ENCODE measurements around the gene PHKG2.
A peak's percentile ranks its signal among the peaks of the same experiment; 100 is the strongest.

Gene PHKG2

DNA sequence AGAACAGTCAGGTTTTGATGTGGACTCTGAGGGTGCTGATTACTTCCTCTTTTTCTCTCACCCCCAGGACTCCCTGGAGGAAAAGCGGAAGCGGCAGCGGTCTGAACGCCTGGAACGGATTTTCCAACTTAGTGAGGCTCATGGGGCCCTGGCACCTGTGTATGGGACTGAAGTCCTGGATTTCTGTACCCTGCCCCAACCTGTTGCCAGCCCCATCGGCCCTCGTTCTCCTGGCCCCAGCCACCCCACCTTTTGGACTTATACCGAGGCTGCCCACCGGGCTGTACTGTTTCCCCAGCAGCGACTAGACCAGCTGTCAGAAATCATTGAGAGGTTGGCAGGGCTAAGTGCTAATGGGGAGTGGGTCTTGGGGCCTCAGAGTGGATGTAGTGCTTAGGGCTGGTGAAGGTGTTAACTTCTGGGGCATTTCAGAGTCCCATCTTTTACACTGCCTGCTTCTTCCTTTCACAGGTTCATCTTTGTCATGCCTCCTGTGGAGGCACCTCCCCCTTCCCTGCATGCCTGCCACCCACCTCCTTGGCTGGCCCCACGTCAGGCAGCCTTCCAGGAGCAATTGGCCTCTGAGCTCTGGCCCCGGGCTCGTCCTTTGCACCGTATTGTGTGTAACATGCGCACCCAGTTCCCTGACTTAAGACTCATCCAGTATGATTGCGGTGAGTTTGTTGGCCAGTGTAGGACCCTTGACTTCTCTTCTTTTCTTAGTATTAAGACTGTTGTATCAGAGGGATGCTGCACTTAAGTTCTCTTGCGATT is 19.1 kb upstream of the PHKG2 start:
- DNase-seq (ENCODE audit: low read depth in 2 of 2) = no peak

GRCh38 chr16:30731411-30731810 is 16.8 kb upstream of the PHKG2 start:
- no peak for DNase-seq (ENCODE audit: low read depth in 2 of 2)

DNA sequence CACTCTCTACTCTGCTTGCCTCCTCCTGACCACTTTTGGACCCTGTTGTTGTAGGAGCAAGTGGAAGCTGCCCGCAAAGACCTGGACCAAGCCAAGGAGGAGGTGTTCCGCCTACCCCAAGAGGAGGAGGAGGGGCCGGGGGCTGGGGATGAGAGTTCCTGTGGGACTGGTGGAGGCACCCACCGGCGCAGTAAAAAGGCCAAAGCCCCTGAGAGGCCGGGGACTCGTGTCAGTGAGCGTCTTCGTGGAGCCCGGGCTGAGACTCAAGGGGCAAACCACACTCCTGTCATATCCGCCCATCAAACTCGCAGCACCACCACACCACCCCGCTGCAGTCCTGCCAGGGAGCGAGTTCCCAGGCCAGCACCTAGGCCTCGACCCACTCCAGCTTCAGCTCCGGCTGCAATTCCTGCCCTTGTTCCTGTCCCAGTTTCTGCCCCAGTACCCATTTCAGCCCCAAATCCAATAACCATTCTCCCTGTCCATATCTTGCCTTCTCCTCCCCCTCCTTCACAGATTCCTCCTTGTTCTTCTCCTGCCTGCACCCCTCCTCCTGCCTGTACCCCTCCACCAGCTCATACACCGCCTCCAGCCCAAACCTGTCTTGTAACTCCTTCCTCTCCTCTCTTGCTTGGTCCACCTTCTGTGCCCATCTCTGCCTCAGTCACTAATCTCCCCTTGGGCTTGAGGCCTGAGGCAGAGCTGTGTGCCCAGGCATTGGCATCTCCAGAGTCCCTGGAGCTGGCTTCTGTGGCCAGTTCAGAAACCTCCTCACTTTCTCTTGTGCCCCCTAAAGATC is 11.0 kb upstream of the PHKG2 start:
- DNase-seq (ENCODE audit: low read depth in 2 of 2) = no peak

GRCh38 chr16:30737794-30738648 is 10.2 kb upstream of the PHKG2 start:
- no peak for DNase-seq (ENCODE audit: low read depth in 2 of 2)

GRCh38 chr16:30738984-30739951 is 9.0 kb upstream of the PHKG2 start:
- DNase-seq (ENCODE audit: low read depth in 2 of 2) = no peak

DNA sequence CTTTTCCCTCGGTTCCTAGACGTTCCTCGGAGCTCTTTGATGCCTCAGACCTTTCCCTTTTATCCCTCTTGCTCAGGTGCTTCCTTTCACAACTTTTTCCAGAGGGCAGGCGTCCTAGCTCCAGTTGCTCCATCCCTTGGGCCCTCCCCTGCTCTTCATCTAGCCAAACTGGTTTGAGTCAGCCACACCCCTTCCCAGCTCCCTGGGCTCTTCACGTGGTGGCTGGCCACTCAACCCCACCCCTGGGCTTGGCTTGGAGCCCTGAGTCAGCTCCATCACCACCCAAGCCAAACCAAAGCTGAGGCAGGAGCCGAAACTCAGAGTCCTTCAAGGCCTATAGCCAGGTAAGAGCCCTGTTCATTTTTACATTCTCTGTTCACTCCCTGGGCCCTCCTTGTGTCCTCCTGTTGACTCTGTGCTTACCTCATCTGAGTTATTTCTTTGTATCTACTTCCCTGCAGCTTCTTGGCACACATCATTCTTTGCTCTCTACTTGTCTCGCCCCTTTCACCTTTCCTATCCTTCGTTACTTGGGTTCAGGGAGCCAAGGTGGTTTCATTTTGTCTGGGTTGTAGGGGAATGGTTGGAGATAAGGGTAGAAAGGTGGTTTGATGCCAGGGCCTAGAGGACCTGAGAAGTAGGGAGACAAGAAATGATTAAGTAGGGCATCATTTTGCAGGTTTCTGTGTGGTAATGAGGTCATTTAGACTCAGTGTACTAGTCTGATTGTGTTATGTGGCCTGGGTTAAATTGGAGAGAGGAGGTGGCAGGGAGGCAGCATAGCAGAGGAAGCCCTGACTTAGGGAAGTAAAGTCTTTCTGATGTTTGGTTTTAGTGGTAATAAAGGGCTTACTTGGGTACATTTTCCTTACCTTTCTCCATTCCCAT is 7.6 kb upstream of the PHKG2 start:
- DNase-seq (ENCODE audit: low read depth in 2 of 2) = no peak

DNA sequence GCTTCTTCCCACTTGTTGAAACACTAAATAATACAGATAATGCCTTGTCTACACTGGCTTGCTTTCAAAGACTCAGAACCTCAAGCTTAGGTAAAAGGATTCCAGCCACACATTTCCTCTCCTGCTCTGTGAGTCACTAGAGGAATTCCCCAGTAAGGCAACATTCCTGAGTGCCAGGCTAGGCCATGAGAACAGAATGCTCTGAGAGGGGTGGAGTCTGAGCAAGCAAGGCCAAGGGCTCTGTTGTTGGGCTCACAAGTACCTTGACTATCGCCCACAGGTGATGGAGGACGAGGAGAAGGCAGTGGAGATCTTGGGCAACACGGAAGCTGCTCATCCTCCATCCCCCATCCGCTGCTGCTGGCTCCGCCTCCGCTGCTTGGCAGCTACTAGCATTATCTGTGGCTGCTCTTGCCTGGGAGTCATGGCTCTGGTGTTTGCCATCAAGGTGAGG is 6.7 kb upstream of the PHKG2 start:
- DNase-seq (ENCODE audit: low read depth in 2 of 2) = no peak

GRCh38 chr16:30743716-30744115 is 4.5 kb upstream of the PHKG2 start:
- DNase-seq (ENCODE audit: low read depth in 2 of 2) = no peak

DNA sequence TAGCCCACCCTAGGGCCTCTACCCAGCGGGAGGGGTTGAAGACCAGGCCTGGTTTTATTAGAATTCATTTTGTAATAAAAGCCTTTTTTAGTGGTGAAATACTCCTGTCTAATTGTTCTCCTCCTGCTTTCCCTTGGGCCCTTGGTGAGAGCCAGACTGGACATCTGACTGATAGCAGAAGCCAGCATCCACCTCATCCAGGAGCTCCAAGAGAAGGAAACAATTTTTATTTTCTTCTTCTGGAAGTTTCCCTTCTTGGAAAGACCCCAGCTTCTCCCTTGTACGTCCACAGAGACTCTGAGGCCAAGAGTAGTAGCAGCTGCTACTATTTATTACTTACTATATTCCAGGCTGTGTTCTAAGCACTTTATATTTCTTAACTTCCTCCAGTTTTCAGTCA is 4.0 kb upstream of the PHKG2 start:
- DNase-seq (ENCODE audit: low read depth in 2 of 2) = no peak

GRCh38 chr16:30745082-30745481 is 3.1 kb upstream of the PHKG2 start:
- DNase-seq (ENCODE audit: low read depth in 2 of 2) = no peak

DNA sequence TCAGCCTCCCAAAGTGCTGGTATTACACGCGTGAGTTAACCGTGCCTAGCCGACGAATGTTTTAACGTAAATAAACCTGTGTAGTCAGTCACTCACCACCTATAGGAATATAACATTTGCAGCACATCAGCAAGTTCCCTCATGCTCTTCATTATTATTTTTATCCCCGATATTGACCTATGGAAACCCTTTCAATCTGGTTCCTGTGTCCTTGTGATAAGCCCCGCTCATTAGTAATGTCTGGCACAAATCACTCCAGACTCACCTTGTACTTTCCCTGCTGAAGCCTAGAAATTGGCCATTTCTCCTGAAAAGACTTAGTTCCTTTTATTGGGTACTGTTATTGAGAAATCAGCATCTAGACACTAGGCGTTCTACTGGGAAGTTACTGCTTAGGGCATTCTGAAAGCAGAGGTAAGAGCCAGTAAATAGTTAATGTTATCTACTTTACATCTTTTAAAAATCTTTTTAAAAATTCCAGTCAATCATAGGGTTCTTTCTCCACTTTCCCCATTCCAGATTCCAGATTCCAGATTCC is 1.5 kb upstream of the PHKG2 start:
- no peak for DNase-seq (ENCODE audit: low read depth in 2 of 2)

GRCh38 chr16:30747331-30747730 is 894 bp upstream of the PHKG2 start:
- DNase-seq (ENCODE audit: low read depth in 2 of 2) = no peak

DNA sequence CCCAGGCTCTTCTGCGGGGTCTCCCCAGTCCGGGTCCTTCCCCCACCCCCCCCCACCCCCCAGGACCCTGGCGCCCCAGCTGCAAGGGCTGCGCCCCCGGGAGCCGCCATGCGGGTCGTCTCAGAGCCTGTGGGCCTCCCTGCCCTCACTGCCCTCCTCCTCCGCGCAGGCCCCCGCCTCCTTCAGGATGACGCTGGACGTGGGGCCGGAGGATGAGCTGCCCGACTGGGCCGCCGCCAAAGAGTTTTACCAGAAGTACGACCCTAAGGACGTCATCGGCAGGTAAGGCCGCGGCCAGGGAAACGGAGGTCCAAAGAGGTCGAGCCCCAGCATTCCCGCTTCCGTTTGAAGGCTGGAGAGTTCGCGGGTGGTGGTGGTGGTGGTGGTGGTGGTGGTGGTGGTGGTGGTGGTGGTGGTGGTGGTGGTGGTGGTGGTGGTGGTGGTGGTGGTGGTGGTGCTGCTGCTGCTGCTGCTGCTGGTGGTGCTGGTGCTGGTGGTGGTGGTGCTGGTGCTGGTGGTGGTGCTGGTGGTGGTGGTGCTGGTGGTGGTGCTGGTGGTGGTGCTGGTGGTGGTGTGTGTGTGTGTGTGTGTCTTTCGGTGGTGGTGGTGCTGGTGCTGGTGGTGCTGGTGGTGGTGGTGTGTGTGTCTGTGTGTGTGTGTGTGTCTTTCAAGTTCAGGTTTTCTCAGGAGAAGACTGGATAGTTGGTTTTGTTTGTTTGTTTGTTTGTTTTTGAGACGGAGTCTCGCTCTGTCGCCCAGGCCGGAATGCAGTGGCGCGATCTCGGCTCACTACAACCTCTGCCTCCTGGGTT is 615 bp downstream of the PHKG2 start:
- DNase-seq (ENCODE audit: low read depth in 2 of 2) = peak in 1 of 2 donors; percentile 16

DNA sequence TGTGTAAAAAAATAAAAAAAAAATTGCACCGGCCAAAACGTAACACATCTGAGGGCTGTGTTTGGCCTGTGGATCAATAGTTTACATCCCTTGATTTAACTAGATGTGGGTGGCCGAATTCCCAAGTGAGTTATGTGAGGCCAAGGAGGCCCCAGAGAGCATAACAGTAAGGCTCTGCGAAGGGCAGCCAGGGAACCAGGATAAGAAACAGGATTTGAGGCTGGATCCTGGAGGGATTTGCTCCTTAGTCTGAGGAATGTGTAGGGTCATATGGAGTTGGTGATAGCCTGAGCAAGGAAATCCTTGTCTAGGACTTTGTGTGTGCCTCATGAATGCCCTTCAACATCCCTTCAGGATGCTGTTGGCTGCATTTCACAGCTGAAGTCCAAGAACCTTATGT is 2.0 kb downstream of the PHKG2 start:
- no peak for DNase-seq (ENCODE audit: low read depth in 2 of 2)

DNA sequence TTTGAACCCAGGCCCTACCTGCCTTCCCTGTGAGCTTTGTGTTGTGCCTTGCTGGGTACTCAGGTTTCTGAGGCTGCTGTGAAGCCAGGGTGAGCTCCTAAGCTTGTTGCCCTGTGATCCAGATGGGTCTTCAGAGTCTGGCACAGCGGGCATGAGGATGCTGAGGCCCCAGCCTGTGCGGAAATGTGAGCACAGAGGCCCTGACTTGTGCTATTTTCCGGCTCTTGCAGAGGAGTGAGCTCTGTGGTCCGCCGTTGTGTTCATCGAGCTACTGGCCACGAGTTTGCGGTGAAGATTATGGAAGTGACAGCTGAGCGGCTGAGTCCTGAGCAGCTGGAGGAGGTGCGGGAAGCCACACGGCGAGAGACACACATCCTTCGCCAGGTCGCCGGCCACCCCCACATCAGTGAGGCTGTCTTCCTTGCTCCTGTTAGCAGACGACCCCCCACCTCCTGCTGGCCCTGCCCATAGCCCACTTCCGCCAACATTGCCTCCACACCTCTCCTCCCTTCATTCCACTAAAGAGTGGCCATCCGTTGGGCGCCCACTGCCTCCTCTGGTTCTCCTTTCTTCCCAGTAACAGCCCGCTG is 2.7 kb downstream of the PHKG2 start:
- DNase-seq (ENCODE audit: low read depth in 2 of 2) = no peak

DNA sequence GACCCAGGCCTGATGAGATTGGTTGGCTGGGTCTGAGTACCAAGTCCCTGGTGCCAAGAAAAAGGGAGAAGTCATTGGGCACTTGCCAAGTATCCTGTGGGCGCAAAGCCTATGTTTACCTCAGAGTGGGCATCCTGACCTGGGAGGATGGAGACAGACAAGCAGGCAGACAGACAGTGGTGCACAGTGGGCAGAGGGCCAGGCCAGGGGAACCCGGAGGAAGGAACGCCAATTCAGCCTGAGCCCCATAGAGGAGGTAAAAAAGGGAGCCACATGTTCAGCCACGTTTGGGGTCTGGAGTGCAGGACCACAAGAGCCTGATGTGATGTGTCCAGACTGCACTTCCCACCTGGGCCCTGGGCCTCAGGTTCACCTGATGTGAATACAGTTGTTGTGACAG is 5.4 kb downstream of the PHKG2 start:
- no peak for DNase-seq (ENCODE audit: low read depth in 2 of 2)

DNA sequence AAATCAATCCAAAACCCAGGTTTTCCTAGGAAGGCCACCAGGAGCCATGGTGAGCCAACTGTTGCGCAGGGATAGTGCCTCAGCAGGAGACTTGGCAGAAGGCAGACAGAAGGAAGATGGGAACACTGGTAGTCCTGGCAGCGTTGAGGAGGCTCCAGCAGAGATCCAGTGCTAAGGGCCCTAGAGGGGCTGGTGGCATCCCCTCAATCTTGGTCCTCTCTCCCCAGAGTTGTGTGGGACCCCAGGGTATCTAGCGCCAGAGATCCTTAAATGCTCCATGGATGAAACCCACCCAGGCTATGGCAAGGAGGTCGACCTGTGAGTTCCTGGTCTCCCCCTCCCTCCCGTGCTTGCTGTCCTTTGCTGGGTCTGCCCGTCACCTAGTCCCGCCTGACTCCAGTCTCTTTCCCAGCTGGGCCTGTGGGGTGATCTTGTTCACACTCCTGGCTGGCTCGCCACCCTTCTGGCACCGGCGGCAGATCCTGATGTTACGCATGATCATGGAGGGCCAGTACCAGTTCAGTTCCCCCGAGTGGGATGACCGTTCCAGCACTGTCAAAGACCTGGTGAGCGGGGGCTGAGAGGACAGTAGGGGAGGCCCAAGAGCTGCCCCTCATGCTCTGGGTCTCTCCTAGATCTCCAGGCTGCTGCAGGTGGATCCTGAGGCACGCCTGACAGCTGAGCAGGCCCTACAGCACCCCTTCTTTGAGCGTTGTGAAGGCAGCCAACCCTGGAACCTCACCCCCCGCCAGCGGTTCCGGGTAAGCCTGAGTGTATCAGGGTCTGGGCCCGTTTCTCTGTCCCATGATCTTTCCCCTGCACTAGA is 7.9 kb downstream of the PHKG2 start:
- DNase-seq (ENCODE audit: low read depth in 2 of 2) = no peak

DNA sequence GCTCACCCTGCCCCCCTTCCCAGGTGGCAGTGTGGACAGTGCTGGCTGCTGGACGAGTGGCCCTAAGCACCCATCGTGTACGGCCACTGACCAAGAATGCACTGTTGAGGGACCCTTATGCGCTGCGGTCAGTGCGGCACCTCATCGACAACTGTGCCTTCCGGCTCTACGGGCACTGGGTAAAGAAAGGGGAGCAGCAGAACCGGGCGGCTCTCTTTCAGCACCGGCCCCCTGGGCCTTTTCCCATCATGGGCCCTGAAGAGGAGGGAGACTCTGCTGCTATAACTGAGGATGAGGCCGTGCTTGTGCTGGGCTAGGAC is 8.5 kb downstream of the PHKG2 start:
- DNase-seq (ENCODE audit: low read depth in 2 of 2) = no peak

All from stimulated activated CD8-positive, alpha-beta memory T cell treated with anti-CD3 and anti-CD28 coated beads, Interleukin-2, amount 100 ng/mL, for 48 hours (primary cell).